GM06990 (cell line): ENCODE measurements around the gene HLCS.
"Not testable (repeated sequence)": the region's sequence is repeated elsewhere in the genome, so short reads cannot be mapped to it uniquely, and the experiment has no call there.

Experiments used
- DNase-seq: peaks from one replicate; pipeline ENCODE4 v3.0.0-alpha.2; 2011; ENCODE audit not compliant: insufficient read length; ENCODE audit errors: extremely low read depth
- H3K27me3 ChIP-seq: replicated peaks from 2 replicates; pipeline ENCODE4 v1.6.0; 2011; ENCODE audit warnings: low read length; ENCODE audit not compliant: control insufficient read depth, insufficient read depth
- H3K36me3 ChIP-seq: 2 replicates; pipeline ENCODE4 v1.5.1; 2011; ENCODE audit warnings: low read length; ENCODE audit not compliant: control insufficient read depth, insufficient read depth
- H3K4me3 ChIP-seq: replicated peaks from 2 replicates; pipeline ENCODE4 v1.5.1; 2011; ENCODE audit warnings: low read depth, mild to moderate bottlenecking, control low read depth, low read length
- TF ChIP-seq, protein P1 (sequence below): IDR thresholded peaks from 2 replicates; pipeline ENCODE4 v1.5.1; 2011; ENCODE audit warnings: low read length, control low read depth, mild to moderate bottlenecking, inconsistent platforms; ENCODE audit not compliant: insufficient read depth, poor library complexity, severe bottlenecking

Gene HLCS

DNA sequence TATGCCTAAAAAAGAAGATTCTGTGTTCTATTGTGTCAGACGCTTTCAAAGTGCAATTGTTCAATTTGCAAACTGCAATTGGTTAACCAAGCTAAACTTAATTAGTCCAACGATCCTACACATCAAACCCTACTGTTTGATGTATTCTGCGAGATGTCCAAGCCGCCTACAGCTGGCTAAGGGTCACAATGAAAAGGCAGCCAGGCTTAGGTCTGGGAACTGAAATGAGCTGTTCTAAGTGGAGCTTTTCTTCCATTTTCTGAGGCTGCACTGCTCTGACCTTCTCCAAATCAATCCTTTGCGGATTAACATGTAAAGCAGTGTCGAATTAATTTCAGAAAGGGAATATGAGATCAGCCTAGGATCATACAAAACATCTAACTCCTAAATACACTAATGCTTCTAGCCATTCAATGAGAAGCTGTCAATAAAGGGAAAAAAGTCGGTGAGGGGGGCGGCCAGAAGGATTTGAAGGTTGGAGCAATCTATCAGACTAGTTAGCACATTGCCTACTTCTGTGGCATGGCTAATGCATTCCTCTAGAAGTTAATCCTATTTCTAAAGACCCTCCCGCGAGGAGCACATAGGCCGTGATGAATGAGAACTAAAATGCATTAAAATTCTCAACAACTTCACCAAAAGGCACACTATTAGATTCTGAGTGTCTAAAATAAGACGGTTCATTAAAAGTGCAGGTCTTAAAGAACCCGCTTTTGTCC, 148.6 kb downstream of the HLCS start:
- TF ChIP-seq, protein P1, sequence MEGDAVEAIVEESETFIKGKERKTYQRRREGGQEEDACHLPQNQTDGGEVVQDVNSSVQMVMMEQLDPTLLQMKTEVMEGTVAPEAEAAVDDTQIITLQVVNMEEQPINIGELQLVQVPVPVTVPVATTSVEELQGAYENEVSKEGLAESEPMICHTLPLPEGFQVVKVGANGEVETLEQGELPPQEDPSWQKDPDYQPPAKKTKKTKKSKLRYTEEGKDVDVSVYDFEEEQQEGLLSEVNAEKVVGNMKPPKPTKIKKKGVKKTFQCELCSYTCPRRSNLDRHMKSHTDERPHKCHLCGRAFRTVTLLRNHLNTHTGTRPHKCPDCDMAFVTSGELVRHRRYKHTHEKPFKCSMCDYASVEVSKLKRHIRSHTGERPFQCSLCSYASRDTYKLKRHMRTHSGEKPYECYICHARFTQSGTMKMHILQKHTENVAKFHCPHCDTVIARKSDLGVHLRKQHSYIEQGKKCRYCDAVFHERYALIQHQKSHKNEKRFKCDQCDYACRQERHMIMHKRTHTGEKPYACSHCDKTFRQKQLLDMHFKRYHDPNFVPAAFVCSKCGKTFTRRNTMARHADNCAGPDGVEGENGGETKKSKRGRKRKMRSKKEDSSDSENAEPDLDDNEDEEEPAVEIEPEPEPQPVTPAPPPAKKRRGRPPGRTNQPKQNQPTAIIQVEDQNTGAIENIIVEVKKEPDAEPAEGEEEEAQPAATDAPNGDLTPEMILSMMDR: no peak
- Histone ChIP-seq H3K4me3 (no peak overlapping the region), H3K27me3 (no peaks in the 10 kb centered on the region), H3K36me3 (no peaks in the 10 kb centered on the region)
- no peak for DNase-seq

DNA sequence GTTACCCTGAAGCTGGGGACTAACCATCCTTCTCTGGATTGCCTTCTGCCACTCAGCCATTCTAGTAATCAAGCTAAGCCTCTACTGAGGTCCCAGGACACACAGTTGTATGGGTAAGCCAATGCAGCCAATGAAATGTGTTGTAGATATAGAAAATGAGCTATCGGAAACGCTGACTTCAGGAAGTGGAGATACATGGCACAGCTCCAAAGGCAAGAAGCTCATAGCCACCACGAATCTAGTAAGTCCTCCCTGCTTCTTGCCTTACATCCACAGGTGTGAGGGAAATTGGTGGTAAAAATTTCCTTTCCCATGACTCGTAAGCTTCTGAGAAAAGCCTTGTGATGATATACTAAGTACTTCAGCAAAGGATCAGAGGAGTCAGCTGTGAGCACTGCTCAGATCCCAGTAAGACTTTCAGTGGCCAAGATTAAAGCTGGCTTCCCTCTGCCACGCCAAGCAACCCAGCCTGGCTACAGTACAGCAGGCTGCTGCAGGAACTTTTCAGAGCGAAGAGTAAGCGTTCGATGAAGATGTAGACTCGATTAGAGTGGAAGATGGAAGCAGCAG, 149.8 kb downstream of the HLCS start:
- DNase-seq: no peak
- no peaks in the 10 kb centered on the region for H3K36me3 ChIP-seq
- no peak overlapping the region for H3K4me3 ChIP-seq
- no peaks in the 10 kb centered on the region for H3K27me3 ChIP-seq
- TF ChIP-seq, protein P1: no peak

DNA sequence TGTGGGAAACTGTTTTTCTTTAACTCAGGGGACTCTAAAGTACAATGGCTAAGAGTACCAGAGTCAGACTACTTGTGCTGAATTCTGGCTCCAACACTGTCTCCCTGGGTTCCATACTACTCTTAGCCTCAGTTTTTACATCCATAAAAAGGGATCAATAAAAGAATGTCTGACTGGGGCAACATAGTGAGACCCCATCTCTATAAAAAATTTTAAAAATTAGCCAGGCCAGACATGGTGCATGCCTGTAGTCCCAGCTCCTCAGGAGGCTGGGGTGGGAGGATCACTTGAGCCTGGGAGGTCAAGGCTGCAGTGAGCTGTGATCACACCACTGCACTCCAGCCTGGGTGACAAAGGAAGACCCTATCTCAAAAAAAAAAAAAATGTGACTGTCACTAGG, 150.4 kb downstream of the HLCS start:
- H3K4me3 ChIP-seq, H3K27me3 ChIP-seq, H3K36me3 ChIP-seq, DNase-seq: not testable (repeated sequence)

DNA sequence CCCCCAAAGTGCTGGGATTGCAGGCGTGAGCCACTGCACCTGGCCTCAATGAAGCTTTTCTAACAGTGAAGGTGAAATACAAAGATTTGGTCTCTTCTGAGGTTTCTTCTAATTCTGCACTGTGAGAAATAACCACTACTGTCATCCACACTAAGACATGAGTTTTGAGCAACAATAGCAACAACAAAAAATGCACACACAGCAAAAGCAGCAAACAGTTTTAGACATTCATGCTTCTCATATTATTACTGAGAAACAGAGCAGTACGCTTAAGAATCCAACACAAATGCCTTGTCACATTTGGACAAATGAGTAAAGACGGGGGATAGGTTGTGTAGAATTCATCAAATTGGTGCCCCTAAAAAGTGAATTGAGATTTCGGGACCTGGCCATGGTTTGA, 151.2 kb downstream of the HLCS start:
- no peak for DNase-seq
- Histone ChIP-seq H3K36me3 (no peaks in the 10 kb centered on the region), H3K4me3 (no peak overlapping the region), H3K27me3 (no peaks in the 10 kb centered on the region)
- TF ChIP-seq, protein P1: no peak

DNA sequence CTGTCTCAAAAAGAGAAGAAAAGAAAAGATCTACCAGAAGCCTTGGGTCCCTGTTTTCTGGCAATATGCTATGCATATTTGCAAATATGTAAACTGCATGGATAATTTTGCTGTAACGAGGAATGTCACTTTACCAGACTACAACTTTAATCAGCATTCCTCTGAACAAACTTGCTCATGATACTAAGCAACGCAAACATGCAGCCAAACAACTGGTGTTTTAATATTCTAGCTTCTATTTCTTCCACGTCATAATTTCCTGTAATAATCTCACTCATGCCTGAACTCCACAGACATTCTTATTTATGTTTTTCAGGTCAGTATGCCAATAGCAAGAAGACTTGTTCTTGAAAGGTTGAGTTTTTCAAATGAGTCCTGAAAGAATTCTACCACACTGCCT, 153.4 kb downstream of the HLCS start:
- Histone ChIP-seq H3K4me3 (no peak overlapping the region), H3K36me3 (no peaks in the 10 kb centered on the region), H3K27me3 (no peaks in the 10 kb centered on the region)
- TF ChIP-seq, protein P1: no peak
- DNase-seq: no peak

DNA sequence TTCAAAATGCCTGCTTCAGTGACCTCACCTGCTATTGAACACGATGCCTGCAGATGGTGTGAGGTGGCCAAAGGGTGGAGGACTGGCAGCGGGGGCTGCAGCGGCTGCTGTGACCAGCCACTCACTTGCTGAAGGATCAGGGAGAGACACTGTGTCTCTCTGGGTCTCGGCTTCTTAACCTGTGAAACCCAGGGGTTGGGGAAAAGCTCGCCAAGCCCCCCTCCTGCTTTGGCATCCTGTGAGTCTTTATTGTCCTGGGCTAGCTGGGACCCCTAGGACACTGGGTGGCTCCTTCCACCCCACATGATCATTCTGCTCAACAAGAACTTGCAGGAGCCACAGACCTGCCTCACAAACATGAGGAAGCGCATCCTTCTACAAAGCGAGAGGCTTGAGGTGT, 154.7 kb downstream of the HLCS start:
- TF ChIP-seq, protein P1: no peak
- no peaks in the 10 kb centered on the region for H3K27me3 ChIP-seq
- H3K4me3 ChIP-seq: no peak overlapping the region
- no peak for DNase-seq
- no peaks in the 10 kb centered on the region for H3K36me3 ChIP-seq
